ENCODE measurements around the gene EIF3CL. TPM values are rescaled to one million over a fixed set of nuclear protein-coding genes. Genes with fewer than 3 reads are reported as not detected.
"Not testable (repeated sequence)": the region's sequence is repeated elsewhere in the genome, so short reads cannot be mapped to it uniquely, and the experiment has no call there.

Gene EIF3CL
- total RNA-seq, 2 donors from 2014 or later = 81.0 to 119 TPM

- not testable (repeated sequence) for ATAC-seq; DNase-seq (ENCODE audit: low spot score); H3K27ac Mint-ChIP-seq; H3K27me3 Mint-ChIP-seq; H3K4me3 Mint-ChIP-seq; H3K4me1 Mint-ChIP-seq (ENCODE audit: low read depth in 2 of 2); H3K9me3 Mint-ChIP-seq; H3K36me3 Mint-ChIP-seq
Measured at GRCh38 chr16:28377822-28378221, 25.8 kb downstream of the EIF3CL start.

GRCh38 chr16:28377108-28377625 lies 26.5 kb downstream of the EIF3CL start:
- not testable (repeated sequence) for H3K27ac Mint-ChIP-seq; ATAC-seq; DNase-seq (ENCODE audit: low spot score); H3K36me3 Mint-ChIP-seq; H3K9me3 Mint-ChIP-seq; H3K27me3 Mint-ChIP-seq; H3K4me3 Mint-ChIP-seq; H3K4me1 Mint-ChIP-seq (ENCODE audit: low read depth in 2 of 2)

DNA sequence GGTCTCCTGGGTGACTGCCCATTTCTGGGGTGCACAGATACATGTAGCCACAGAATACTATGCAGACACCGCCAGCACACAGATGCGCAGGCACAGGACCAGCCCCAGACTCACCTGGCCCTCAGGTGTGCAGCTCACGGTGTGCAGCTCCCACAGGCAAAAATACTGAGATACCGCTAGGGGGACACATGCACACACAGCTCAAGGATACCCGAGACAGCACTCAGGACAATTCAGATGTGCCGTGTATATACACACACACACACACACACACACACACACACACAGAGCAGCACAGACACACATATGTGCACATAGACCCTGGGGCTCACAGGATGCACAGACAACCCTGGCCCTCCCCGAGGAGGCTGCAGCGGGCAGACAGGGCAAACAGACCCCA lies 28.5 kb downstream of the EIF3CL start:
- not testable (repeated sequence) for H3K27ac Mint-ChIP-seq; ATAC-seq; DNase-seq (ENCODE audit: low spot score); H3K27me3 Mint-ChIP-seq; H3K36me3 Mint-ChIP-seq; H3K4me3 Mint-ChIP-seq; H3K4me1 Mint-ChIP-seq (ENCODE audit: low read depth in 2 of 2); H3K9me3 Mint-ChIP-seq

- DNase-seq (ENCODE audit: low spot score); H3K4me1 Mint-ChIP-seq (ENCODE audit: low read depth in 2 of 2); H3K27me3 Mint-ChIP-seq; H3K9me3 Mint-ChIP-seq; ATAC-seq; H3K36me3 Mint-ChIP-seq; H3K4me3 Mint-ChIP-seq; H3K27ac Mint-ChIP-seq: not testable (repeated sequence)
Measured at GRCh38 chr16:28374281-28374680, 29.4 kb downstream of the EIF3CL start.

DNA sequence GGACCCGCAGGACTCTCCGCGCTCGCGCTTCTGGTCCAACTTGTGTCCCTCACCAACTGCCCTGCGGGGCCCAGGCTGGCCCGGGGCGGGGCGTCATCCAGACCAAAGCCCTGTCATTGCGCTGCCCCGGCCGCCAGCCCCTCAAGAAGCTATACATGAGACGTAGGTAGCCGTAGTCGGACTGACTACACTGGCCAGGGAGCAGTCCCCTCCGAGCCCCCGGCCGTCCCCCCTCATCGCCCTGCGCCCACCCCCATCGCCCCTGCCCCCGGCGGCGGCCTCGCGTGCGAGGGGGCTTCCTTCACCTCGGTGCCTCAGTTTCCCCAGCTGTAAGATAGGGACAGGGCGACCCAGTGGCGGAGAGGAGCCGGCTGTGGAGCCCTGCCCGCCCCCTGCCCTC lies 35.7 kb downstream of the EIF3CL start:
- H3K4me3 Mint-ChIP-seq; H3K36me3 Mint-ChIP-seq; DNase-seq (ENCODE audit: low spot score); H3K27me3 Mint-ChIP-seq; H3K27ac Mint-ChIP-seq; H3K4me1 Mint-ChIP-seq (ENCODE audit: low read depth in 2 of 2); H3K9me3 Mint-ChIP-seq; ATAC-seq: not testable (repeated sequence)

DNA sequence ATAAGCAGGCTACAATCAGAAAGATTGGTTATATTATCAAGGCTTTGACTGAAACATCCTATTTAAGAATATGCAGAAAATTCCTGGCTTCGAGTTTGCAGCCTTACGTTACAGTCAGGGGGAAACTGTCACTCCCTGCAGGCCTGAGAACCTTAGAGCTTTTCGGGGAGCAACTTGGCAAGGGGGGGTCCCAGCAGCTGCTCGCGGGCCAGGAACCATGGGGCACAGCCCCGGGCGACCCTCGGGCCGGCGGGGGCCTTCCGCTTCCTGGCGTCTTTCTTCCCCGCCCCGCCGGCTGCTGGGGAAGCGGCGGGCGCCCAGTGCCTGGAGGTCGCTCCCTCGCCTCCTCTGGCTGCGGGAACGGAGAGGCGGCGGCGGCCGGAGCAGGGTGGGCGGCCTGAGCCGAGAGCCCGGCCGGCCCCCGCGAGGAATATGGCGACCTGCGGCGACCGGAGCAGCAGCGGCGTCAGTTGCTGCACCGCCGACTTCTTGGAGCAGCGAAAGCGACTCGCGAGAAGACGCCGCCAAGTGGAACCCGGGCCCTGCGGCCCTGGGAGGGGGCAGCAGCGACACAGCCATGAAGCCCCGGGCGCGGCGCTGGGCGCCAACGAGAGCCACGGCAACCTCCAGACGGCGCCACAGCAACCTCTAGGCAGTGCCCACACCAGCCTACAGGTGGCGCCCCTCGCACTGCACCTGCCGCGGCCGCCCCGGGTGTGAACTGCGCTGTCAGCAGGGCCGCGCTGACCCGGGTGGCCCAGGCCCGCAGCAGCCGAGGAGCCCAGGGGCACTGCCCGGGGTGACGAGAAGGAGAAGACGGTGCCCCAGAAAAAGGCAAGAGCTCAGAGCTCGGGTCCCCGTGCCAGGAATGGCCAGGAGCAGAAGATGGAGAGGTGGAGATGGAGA lies 39.1 kb downstream of the EIF3CL start:
- not testable (repeated sequence) for H3K27ac Mint-ChIP-seq; H3K36me3 Mint-ChIP-seq; DNase-seq (ENCODE audit: low spot score); H3K4me3 Mint-ChIP-seq; H3K27me3 Mint-ChIP-seq; H3K9me3 Mint-ChIP-seq; H3K4me1 Mint-ChIP-seq (ENCODE audit: low read depth in 2 of 2)
- ATAC-seq = peak; percentile 99

DNA sequence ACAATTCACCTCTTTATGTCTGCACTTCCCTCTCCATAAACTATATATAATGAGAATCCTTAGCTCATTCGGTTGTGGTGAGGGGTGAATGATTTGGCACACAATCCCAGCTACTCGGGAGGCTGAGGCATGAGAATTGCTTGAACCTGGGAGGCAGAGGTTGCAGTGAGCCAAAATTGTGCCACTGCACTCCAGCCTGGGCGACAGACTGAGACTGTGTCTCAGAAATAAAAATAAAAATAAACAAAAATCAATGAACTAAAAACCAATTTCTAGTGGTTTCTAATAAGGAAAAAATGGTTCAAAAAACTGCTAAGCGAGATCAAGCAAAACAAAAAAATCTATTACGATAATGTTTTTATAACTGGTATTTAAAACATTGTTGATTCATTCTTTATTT lies 40.2 kb downstream of the EIF3CL start, which contains the start of gene NPIPB6:
Gene NPIPB6, minus strand, starts transcription at position 101 of the 400 bp plus-strand sequence. CDS start 686 bp downstream, outside the sequence.
- H3K4me3 Mint-ChIP-seq; H3K27ac Mint-ChIP-seq; H3K9me3 Mint-ChIP-seq; H3K4me1 Mint-ChIP-seq (ENCODE audit: low read depth in 2 of 2); H3K27me3 Mint-ChIP-seq; H3K36me3 Mint-ChIP-seq; DNase-seq (ENCODE audit: low spot score); ATAC-seq: not testable (repeated sequence)

DNA sequence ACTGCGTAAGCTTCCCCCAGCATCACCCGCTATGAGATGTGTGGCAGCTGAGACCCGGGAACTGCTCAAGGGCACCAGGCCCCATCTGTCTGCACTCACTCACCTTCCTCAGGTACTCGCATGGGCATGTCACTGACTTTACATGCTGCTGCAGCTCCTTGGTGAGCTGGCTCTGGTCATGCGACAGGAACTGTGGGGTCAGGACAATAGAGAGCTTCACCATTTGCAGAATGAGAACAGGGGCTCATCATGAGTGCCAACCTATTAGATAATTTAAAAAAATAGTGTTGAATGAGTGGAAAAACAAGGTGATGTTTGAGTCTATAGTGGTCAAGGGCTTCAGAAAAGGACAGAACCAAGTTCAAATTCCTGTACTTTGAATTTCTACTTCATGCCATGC lies 41.0 kb downstream of the EIF3CL start:
- not testable (repeated sequence) for H3K4me3 Mint-ChIP-seq; DNase-seq (ENCODE audit: low spot score); ATAC-seq; H3K27ac Mint-ChIP-seq; H3K27me3 Mint-ChIP-seq; H3K4me1 Mint-ChIP-seq (ENCODE audit: low read depth in 2 of 2); H3K36me3 Mint-ChIP-seq; H3K9me3 Mint-ChIP-seq

DNA sequence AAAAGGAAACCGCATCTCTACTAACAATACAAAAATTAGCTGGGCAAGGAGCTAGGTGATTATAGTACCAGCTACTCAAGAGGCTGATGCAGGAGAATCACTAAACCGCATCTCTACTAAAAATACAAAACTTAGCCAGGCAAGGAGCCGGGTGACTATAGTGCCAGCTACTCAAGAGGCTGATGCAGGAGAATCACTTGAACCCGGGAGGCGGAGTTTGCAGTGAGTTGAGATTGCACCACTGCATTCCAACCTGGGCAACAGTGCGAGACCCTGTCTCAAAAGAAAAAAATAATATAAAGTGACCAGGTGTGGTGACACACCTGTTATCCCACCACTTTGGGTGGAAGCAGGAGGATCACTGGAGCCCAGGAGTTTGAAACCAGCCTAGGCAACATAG lies 65.4 kb downstream of the EIF3CL start:
- not testable (repeated sequence) for H3K4me1 Mint-ChIP-seq (ENCODE audit: low read depth in 2 of 2); ATAC-seq; H3K36me3 Mint-ChIP-seq; H3K9me3 Mint-ChIP-seq; H3K27ac Mint-ChIP-seq; H3K4me3 Mint-ChIP-seq; H3K27me3 Mint-ChIP-seq; DNase-seq (ENCODE audit: low spot score)

- H3K4me3 Mint-ChIP-seq; ATAC-seq; H3K9me3 Mint-ChIP-seq; DNase-seq (ENCODE audit: low spot score); H3K36me3 Mint-ChIP-seq; H3K27ac Mint-ChIP-seq; H3K27me3 Mint-ChIP-seq; H3K4me1 Mint-ChIP-seq (ENCODE audit: low read depth in 2 of 2): not testable (repeated sequence)
Measured at GRCh38 chr16:28336940-28337710, 66.5 kb downstream of the EIF3CL start.

DNA sequence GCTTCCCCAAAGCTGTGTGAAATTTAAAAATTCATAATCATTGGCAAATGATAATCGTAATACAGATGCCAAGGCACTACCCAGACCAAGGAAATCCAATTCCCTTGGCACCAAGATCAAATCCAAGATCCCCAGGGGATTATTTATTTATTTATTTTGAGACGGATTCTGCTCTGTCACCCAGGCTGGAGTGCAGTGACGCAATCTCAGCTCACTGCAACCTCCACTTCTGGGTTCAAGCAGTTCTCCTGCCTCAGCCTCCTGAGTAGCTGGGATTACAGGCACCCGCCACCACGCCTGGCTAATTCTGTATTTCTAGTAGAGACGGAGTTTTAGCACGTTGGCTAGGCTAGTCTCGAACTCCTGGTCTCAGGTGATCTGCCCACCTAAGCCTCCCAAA lies 68.0 kb downstream of the EIF3CL start:
- H3K27ac Mint-ChIP-seq; H3K4me1 Mint-ChIP-seq (ENCODE audit: low read depth in 2 of 2); H3K9me3 Mint-ChIP-seq; DNase-seq (ENCODE audit: low spot score); ATAC-seq; H3K36me3 Mint-ChIP-seq; H3K27me3 Mint-ChIP-seq; H3K4me3 Mint-ChIP-seq: not testable (repeated sequence)

GRCh38 chr16:28332632-28333031 lies 71.0 kb downstream of the EIF3CL start:
- peak; percentile 49 for DNase-seq (ENCODE audit: low spot score)
- H3K9me3 Mint-ChIP-seq; H3K36me3 Mint-ChIP-seq; H3K27ac Mint-ChIP-seq; H3K4me1 Mint-ChIP-seq (ENCODE audit: low read depth in 2 of 2); H3K27me3 Mint-ChIP-seq; H3K4me3 Mint-ChIP-seq; ATAC-seq: not testable (repeated sequence)

DNA sequence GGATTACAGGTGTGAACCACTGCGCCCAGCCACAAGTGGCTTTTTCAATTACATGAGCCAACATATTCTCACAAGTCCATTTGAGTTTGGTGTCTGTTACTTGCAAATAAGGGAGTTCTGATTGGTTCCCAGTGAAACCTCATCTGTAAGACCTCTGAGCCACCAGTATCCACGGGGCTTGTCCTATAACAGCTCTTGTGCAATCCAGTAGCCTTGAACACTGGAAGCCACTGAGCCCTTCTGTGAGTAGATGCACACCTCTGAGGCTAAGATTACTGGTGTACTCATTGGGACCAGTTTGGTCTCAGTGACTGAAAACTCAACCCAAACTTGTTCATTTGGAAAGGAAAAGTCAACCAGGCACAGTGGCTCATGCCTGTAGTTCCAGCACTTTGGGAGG lies 72.7 kb downstream of the EIF3CL start:
- ATAC-seq (peak in 1 of 2 donors; percentile 28), DNase-seq (ENCODE audit: low spot score) (peak; percentile 8)
- H3K36me3 Mint-ChIP-seq; H3K4me3 Mint-ChIP-seq; H3K9me3 Mint-ChIP-seq; H3K27ac Mint-ChIP-seq; H3K27me3 Mint-ChIP-seq; H3K4me1 Mint-ChIP-seq (ENCODE audit: low read depth in 2 of 2): not testable (repeated sequence)

DNA sequence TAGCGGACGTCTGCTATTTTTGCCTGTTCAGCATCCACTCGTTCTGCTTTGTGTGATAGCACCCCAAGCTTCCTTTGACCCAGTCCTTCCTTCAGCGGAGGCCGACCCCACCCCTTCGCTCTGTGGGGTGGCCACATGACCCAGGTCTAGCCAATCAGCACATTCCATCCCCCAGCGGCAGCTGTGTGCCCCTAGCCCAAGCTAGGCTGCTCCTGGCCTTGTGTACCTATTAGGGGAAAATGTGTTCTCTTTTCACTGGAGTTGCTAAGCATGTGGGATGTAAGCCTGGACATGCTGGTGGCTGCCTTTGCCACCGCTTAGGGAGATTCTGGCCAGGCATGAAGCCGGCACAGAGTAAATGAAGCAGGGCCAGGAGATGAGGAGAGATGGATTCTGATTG lies 73.4 kb downstream of the EIF3CL start:
- H3K4me3 Mint-ChIP-seq; H3K36me3 Mint-ChIP-seq; H3K27me3 Mint-ChIP-seq; ATAC-seq; H3K27ac Mint-ChIP-seq; H3K4me1 Mint-ChIP-seq (ENCODE audit: low read depth in 2 of 2); H3K9me3 Mint-ChIP-seq: not testable (repeated sequence)
- DNase-seq (ENCODE audit: low spot score) = peak; percentile 26

Data from natural killer cell treated with Interleukin-12 subunit alpha and Interleukin-12 subunit beta and Interleukin-15 and Interleukin-18, amount 100 ng/mL, for 72 hours (primary cell).